Jurkat, Clone E6-1 (cell line): ENCODE data around the gene MS4A12.
"Not testable (repeated sequence)": the region's sequence is repeated elsewhere in the genome, so short reads cannot be mapped to it uniquely, and the experiment has no call there.

Experiments used
- DNase-seq: peaks from one replicate; pipeline ENCODE4 v3.0.0-alpha.2; 2011; ENCODE audit warnings: low read depth, low spot score
- H3K4me3 ChIP-seq: 2 replicates; pipeline ENCODE4 v1.5.1; 2011; ENCODE audit warnings: mild to moderate bottlenecking, low read length, control low read depth, moderate library complexity

The MS4A12 gene

DNA sequence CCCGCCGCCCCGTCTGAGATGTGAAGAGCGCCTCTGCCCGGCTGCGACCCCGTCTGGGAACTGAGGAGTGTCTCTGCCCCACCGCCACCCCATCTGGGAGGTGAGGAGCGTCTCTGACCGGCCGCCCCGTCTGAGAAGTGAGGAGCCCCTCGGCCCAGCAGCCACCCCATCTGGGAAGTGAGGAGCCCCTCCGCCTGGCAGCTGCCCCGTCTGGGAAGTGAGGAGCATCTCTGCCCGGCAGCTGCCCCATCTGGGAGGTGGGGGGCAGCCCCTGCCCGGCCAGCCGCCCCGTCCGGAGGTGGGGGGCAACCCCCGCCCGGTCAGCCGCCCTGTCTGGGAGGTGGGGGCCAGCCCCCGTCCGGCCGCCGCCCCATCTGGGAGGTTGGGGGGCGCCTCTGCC lies 17.6 kb downstream of the MS4A12 start:
- not testable (repeated sequence) for DNase-seq, H3K4me3 ChIP-seq

DNA sequence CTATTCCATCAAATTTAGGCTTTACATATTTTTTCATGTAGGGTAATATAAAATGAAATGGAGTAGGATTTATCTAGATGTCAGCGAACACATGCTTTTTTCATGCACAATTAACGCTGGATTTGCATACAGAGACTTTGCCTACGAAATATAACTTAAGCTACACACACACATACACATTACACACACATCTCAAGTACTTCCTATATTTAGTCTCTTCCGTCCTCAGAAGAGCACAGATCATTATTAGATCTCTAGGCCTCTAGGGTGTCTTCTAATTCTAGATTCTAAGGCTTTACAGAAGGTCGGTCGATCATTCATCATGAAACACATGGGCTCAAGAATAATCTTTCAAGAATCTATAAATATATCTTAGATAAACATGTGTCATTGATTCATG lies 18.8 kb downstream of the MS4A12 start:
- no peak overlapping the region for H3K4me3 ChIP-seq
- DNase-seq, result no peak

DNA sequence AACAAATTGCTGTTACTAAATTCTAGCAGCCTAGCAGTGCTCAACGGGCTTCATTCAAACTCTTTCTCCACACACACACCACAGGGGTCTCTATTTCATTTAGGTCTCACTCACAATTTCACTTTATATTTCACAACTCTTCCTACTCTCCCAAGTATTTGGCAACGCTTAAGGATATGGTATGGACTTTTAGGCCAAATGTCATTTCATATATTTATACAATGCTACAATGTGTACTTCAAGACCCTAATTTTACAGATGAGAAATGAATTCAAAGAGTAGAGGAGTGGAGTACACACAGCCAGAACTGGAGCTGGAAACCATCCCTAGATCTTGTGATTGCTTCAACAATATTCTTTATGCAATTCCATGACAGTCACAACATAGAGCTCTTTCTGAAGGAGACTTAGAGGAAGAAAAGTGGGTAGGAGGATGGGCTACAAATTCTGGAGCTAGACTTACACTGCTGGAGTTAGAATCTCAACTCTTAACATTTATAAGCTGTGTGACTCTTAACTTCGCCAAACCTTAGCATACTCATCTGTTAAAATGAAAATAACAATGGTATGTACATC lies 20.2 kb downstream of the MS4A12 start:
- H3K4me3 ChIP-seq, result no peak overlapping the region
- DNase-seq, result no peak

DNA sequence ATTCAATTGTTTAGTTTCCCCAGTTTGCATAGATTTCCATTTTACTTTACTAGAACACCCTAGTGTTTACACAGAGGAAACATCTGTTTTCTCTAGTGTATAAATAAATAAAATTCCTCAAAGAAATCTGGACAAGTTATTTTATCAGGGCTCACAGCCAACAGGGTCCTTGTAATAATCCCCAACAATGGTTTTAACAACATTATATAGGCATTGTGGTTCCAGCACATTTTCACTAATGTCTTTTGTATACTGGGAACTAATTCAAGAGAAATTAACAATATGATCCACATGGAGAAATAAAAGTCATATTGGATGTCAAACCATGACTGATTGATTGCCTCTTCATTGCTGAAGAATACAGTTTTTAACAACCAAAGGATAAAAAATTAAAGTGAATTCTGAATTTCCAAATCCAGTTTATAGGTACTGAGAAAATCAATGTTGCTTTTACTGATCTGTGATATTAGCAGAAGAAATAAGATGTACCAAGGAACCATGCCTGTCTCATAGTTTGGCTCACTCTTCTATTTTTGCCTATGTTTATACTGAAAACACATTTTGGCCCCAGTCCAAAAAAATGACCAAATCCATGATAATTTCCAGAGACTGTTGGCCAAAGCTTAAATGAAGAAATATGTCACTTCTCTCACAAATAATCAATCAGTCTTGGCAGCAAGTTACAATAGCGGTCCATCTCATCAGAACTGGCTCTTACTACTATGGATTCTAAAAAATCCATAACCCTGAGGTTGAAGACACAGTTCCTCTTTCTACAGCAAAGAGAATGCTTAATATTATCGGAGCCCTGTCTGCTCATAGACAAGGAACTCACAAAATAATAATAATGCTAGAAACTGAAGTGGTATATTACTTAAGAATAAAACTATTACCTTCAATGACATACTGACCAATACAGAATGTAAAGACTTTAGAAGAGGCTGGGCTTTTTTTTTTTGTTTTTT lies 21.2 kb downstream of the MS4A12 start:
- H3K4me3 ChIP-seq, result no peak overlapping the region
- no peak for DNase-seq

DNA sequence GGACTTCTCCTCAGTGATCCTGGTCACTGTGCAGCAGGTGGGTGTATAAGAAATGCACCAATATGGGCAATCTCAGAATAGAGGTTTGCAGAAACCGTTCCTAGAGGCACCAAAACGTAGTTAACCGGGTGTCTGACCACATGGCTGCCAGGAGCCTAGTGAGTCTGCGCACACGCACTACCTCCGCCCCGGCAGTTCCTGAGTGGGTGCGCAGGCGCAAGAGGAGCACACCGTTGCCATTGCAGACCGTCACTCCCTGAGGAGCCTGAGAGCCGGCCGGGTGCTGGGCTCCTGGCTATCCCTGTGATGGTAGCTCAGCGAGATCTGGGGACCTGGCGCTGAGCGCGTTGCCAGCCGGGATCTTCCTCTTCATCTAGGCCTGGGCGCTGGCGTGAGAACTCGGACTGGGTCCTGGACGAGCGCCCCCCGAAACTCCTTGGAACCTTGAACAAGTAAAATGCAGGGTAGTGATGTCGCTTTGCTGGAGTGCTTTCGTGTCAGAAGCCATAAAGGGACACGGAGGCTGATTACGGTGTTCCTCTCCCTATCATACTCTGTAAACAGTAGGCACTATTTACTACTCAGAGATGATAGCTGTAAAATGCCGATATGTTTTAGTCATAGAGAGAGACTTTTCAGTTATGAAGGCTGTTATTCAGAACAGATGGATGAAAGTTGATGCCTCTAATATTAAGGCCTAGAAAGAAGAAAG lies 22.7 kb downstream of the MS4A12 start, which contains the start of gene MS4A13:
Gene MS4A13 (plus strand): TSS at position 249 of the 712 bp plus-strand sequence. CDS start 2,692 bp downstream, outside the sequence.
- no peak within 1 kb of the TSS for H3K4me3 ChIP-seq
- no peak for DNase-seq

DNA sequence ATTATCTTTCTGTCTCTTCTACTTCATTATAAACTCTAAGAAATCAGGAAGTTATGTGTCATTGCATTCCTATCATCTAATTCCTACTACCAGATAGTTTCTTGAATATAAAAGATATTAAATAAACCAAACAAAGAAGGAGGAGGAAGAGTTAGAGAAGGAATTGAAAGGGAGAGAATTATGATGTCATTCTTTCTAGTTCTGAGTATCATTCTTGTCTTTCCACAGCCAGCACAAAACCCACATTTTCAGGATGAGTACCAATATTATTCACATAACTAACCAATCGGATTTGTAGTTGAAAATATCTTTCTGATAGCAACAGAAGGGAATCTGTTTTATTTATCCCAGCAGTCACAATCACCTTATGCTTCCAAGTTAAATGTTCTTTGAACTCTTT lies 35.9 kb downstream of the MS4A12 start:
- no peak for DNase-seq
- no peak overlapping the region for H3K4me3 ChIP-seq

DNA sequence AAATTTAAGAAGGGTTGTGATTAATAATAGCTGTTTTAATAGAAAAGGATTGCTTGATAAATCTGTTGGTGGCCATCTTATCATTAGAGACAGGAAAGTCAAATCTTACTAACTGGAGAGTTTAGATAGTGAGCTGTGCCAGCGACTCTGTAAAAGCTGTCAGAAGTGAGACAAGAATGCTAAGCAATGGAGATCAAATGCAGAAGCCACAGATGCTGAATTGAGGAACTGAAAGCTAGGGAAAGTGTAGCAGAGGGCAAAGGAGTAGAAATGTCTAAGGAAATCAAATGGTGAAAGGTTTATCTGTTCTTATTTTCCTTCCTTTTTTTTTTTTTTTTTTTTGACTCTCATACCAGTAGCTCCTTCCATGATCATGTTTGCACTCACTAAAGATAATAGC lies 36.4 kb downstream of the MS4A12 start:
- H3K4me3 ChIP-seq, result no peak overlapping the region
- no peak for DNase-seq

DNA sequence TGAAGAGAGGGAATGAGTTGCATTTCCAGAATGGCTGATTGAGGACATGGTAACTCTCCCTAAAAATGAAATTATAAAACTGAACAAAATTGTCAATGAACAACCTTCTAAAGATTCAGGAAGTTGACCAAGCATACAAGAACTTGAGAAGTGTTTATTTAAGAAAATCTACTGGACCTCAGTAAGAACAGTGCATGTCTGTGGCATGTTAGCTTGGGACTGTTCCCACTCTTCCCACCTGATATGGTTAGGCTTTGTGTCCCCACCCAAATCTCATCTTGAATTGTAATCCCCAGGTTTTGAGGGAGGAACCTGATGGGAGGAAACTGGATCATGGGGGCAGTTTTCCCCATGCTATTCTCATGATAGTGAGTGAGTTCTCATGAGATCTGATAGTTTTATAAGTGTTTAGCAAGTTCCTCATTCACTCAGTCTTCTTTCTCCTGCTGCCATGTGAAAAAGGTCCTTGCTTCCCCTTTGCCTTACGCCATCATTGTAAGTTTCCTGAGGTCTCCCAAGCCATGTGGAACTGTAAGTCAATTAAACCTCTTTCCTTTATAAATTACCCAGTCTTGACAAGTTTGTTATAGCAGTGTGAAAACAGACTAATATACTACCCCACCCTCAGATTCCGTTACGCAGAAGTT lies 38.0 kb downstream of the MS4A12 start:
- H3K4me3 ChIP-seq, result no peak overlapping the region
- DNase-seq, result no peak

DNA sequence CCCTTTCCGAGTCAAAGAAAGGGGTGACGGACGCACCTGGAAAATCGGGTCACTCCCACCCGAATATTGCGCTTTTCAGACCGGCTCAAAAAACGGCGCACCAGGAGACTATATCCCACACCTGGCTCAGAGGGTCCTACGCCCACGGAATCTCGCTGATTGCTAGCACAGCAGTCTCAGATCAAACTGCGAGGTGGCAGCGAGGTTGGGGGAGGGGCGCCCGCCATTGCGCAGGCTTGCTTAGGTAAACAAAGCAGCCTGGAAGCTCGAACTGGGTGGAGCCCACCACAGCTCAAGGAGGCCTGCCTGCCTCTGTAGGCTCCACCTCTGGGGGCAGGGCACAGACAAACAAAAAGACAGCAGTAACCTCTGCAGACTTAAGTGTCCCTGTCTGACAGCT lies 39.8 kb downstream of the MS4A12 start:
- not testable (repeated sequence) for H3K4me3 ChIP-seq, DNase-seq

DNA sequence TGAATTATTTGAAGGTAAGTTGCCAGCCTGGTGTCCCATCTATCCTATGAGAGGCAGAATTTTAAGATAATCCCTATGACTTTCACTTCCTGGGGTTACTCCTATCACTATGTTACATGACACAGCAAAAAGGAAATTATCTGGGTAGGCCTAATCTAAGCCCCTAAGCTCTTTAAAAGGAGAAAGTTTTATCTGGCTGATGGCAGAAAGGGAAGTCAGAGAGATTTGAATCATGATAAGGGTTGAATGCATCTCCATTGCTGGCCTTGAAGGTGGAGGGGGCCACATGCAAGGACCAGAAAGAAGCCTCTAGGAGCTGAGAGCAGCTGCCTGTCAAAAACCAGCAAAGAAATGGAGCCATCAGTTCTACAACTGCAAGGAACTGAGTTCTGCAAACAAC lies 46.0 kb downstream of the MS4A12 start:
- DNase-seq, H3K4me3 ChIP-seq: not testable (repeated sequence)

DNA sequence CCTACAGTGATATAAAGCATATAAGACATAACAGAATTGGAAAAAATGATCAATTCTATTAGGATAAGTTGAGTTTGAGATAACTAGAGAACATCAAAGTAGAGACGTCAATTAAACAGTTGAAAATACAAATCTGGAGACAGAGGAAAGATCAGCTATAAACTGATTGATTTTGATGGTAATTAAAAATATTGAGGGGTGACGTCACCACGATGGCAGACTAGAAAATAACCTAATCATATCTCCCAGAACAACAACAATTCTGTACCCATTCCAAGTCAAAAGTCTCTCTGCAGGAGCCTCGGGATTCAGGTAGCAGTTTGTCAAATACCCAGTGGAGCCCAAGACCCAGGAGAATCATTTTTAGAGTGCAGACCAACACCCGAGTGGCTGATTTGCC lies 51.5 kb downstream of the MS4A12 start:
- no peak for DNase-seq
- no peak overlapping the region for H3K4me3 ChIP-seq
